HG03460 (cell line): ENCODE data around the gene NAA10.

Experiments used
- ATAC-seq: cut with Tn5 transposase; IDR thresholded peaks from one replicate; pipeline ENCODE4 v1.9.1; 2021; ENCODE audit not compliant: unreplicated experiment

The NAA10 gene

DNA sequence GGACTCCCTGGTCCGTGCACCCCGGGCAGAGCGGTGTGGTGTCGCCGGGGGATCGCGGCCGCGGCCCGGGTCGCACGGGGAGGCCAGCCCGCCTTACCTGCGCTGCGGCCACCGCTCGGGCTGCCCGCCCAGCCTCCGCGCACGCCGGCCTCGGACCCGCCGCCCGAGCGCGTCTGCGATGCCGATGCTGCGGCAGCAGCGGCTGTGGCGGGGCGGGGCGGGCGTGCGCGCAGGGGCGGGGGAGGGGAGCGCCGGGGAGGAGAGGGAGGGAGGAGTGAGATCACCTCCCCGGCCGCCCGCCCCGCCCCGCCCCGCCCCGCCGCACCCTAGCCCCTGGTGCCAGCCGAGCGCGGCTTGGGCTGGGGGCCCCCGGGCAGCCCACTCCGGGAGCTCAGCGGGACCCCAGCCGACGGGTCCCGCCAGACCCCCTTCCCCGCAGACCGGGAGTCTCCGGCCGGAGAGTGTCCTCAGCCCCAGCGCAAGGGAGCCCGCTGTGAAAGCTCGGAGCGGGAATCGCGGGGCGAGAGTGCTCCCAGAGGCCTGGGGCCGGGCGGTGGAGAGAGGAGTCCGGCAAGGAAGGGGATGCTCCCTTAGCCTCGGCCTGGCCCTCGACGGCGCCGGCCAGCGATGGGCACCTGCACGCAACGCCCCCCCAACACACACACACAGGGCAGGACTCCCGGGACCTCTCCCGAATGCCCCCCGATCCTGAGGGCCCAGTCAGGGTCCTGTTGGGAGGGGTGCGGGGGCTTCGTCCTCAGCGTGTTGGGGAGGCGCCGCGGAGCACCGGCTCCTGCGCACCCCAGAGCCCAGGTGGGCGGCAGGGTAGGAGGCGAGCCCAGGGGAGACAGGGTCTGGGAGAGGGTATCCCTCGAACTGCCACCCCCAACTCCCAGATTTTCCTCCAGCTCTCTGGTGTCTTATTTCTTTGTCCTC is 48.6 kb downstream of the NAA10 start, which contains the start of gene L1CAM:
Gene L1CAM, minus strand, starts transcription at position 206 of the 936 bp plus-strand sequence. CDS start 10,337 bp downstream, outside the sequence.
- no peak for ATAC-seq

DNA sequence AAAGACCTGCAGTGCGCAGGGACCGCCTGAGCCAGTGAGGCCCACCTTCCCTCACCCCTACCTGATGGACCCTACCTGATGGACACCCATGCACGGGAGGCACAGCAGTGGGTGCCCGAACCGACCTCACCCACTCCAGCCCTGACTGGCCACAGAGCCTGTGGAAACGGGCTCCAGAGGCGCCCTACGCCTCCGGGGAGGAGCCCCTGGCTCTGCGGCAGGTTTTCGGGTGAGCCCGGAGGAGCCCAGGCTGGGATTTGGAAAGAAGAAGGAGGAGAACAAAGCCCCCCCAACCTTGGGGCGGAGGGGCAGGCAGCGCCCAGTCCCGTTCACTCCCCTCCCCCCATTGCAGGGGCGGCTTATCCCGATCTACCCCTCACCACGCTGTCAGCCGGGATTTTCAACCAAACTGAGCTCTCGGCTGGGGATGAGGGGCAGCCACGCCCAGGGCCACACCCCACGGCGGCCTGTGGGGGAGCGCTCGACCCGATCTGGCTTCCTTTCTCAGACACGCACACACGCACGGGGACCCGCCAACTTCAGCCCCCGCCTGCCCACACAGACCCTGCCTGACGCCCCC is 49.5 kb downstream of the NAA10 start:
- no peak for ATAC-seq

- ATAC-seq = no peak
These were observed 50.2 kb downstream of the NAA10 start for GRCh38 chrX:153884590-153884989.

- no peak for ATAC-seq
These were observed 50.7 kb downstream of the NAA10 start for GRCh38 chrX:153884136-153884535.

DNA sequence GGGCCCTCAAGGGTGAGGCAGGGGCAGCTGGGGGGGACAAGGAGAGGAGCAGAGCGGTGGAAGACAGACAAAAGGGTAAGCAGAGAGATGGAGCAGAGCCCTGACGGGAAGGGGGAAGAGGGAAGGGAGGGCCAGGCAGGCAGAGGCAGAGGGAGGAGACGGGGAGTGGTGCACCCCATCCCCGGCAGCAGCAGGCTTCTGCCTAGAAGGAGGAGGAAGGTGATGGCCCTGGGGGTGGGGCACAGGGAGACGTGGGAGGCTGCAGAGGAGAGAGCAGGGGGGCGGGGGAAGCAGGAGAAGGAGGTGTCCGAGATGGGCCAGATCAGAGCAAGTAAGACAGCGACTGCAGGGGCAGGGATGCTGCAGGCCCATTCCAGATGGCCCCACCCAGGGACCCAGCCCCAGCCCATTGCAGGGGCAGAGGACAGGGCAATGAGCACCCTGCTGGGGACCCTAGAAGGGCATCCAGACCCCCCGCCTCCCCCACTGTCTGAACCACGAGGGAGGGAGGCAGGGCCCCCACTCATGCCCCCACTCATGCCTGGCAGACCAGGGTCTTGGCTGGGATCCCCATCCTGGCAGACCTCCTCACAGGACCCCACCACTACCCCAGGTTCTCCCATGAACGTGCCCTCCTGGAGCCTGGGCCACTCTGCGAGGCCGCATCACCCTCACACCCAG is 51.5 kb downstream of the NAA10 start:
- ATAC-seq = no peak

- no peak for ATAC-seq
These were observed 52.3 kb downstream of the NAA10 start for GRCh38 chrX:153882557-153882956.

- no peak for ATAC-seq
These were observed 52.7 kb downstream of the NAA10 start for GRCh38 chrX:153882086-153882498.

DNA sequence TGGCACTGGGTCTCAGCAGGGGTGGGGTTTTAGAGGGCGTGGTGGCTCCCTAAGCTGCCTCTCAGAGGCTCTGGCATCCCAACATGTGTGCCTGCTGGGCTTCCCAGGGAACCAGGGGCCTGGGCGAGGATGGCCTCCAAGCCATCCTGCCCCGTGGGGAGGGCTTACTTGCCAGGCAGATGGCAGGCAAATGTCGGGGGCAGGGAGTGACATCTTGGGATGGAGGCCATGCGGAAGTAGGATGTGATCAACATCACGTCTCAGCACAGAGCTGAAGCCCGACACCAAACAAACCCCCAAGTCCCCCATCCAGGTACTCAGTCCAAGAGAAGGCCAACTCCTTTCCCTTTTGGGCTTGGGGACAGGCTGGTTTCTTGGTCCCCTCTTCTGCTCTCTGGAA is 53.6 kb downstream of the NAA10 start:
- ATAC-seq = no peak

GRCh38 chrX:153880440-153880815 is 54.4 kb downstream of the NAA10 start:
- no peak for ATAC-seq

DNA sequence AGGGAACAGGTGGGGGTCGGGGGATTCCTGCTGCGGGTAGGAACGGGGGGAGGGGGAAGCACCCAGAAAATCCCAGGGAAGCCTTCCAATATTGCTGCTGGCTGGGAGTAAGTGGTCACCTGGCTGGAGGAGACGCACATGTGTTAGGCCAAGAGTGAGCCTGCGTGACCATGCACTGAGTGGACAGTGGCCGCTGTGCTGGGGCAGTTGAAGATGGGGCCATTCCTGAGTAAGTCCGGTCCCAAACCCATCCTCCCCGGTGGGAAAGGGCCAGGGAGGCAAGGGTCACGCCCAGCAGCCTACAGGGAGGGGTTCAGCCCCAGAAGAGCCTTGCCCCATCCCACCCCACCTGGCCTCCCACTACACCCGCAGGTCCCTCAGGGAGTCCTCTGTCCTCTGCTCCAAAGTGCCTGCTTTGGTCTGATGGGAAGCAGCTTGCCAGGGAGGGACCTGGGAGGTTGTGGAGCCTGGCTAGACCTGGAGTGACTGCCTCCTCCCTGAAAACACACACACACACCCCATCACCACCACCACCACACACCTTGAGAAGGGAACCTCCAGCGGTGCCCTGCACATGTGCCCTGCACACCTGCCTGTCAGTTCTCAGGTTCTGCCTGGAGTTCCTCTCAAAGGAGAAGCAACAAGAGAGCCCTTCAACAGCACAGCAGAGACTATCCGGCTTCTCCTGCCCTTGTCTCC is 54.9 kb downstream of the NAA10 start:
- no peak for ATAC-seq
